GM18502 (cell line): ENCODE data around the gene PRRC2B.
A peak's percentile ranks its signal among the peaks of the same experiment; 100 is the strongest.
"Not testable (repeated sequence)": the region's sequence is repeated elsewhere in the genome, so short reads cannot be mapped to it uniquely, and the experiment has no call there.

Experiments used
- ATAC-seq: cut with Tn5 transposase; IDR thresholded peaks from one replicate; pipeline ENCODE4 v1.9.1; 2021; ENCODE audit warnings: mild to moderate bottlenecking; ENCODE audit not compliant: unreplicated experiment, poor library complexity

Gene PRRC2B

DNA sequence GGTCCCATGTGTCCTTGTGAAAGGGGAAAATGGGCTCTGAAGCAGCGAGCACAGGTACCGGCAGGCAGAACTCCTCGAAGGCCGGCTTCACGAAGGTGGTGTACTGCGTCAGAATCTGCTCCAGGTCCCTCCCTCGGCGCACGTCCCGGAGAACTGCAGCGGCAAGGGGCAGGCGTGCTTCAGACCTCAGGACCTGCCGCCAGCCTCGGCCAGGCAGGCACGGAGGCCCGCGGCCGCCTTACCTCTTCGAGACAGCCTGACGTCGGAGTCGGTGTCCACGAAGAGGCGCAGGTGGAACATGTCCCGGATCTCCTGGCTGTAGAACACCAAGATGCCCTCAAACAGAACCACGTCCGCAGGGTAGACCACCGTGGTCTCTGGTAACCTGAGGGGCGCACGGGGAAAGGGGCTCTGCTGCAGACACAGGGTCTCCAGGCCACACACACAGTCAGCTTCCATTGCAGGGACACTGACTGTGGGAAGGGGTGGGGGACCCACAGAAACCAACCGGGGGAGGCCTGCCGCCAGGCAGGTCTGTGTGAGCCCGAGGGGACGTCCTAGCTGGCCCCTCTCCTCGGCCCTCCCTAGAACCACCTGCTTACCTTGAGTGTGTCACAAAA lies 135.1 kb downstream of the PRRC2B start:
- ATAC-seq: no peak

- no peak for ATAC-seq
These were observed 136.0 kb downstream of the PRRC2B start for GRCh38 chr9:131529597-131530545.

- peak; percentile 5 for ATAC-seq
These were observed 136.6 kb downstream of the PRRC2B start for GRCh38 chr9:131530546-131530919.

- peak; percentile 89 for ATAC-seq
These were observed 137.3 kb downstream of the PRRC2B start, which contains the start of gene UCK1 for GRCh38 chr9:131530920-131531832. Gene UCK1 (minus strand): TSS chr9:131531263. CDS start chr9:131531174, 89 bp downstream.

DNA sequence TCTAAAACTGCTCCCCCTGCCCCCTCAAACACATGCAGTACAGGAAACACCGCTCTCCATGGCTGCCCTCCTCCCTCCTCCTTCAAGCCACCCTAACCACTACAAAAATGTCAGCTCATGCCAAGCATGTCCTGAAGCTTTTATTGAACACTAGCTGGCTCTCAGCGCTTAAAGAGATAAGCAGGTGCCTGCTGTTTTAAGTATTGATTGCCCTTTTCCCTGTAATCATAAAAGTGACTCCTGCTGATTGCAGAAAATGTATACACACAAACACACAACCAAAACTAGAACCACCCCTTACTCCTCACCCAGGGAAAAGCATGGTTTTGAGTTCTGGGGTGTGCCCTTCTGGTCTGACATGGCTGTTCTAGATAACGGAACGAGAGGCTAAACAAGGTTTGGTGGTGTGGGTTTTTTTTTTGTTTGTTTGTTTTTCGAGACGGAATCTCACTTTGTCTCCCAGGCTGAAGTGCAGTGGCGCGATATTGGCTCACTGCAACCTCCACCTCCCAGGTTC lies 140.9 kb downstream of the PRRC2B start:
- ATAC-seq: no peak

DNA sequence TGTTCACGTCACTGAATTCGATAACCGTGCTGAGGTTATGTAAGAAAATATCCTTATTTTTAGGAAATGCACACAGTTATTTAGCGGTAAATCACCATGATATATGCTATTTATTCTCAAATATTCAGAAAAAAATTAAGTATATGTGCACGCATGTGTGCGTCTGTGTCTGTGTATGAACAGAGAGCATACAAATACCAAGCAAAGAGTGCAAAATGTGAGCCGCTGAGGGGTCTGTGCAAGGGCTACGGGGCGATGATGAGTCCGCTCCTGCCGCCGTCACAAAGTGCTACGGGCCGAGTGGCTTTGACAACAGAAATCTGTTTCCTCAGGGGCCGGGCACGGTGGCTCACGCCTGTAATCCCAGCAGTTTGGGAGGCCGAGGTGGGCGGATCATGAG lies 144.1 kb downstream of the PRRC2B start:
- ATAC-seq: no peak

DNA sequence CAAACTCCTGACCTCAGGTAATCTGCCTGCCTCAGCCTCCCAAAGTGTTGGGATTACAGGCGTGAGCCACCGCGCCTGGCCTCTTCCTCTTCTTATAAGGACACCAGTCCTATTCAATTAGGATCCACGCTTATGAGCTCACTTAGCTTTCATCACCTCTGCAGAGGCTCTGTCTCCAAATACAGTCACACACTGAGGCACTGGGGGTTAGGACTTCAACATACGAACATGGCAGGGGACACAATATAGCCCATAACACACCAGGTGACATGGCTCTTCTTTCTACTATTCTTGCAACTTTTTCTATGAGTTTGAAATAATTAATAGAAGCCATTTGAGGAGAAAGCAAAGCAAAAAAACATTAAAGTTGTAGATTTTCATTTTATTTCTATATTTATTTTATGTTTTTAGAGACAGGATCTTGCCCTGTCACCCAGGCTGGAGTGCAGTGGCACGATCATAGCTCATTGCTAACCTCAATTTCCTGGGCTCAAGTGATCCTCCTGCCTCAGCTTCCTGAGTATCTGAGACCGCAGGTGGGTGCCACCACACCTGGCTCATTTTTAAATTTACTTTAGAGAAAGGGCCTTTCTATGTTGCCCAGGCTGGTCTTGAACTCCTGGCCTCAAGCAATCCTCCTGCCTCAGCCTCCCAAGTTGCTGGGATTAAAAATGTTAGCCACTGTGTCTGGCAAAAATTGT lies 145.5 kb downstream of the PRRC2B start:
- no peak for ATAC-seq

- no peak for ATAC-seq
These were observed 149.3 kb downstream of the PRRC2B start for GRCh38 chr9:131543141-131543540.

DNA sequence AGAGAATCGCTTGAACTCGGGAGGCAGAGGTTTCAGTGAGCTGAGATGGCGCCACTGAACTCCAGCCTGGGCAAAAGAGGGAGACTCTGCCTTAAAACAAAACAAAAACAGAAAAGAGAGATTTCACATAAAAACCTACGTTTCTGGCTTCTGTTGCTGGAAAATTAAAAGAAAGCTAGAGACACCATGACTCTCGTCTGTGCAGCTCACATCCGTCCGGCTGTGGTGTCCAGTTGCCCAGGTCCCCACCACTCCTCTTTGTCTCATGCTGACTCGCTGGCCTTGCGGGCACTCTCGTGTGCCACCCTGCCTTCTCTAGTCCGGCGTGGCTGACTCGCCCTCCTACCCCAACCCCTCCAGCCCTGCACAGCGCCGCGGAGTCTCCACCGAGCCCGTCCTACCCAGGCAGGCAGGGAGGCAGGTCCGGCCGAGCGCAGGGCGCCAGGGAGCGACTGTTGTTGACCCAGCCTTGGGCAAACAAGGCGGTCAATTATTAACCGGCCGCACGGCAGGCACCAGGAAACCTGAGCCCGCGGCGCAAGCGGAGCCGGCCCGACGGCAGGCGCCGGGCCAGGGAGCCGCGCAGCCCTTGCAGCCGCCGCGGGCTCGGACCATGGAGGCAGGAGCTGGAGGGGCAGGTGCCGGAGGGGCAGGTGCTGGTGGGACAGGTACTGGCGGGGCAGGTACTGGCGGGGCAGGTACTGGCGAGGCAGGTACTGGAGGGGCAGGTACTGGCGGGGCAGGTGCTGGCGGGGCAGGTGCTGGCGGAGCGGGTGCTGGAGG lies 151.3 kb downstream of the PRRC2B start, which contains the start of gene PRRT1B:
TSS of gene PRRT1B (plus strand) at position 521 of the 783 bp plus-strand sequence. CDS start at position 614, 93 bp downstream.
- no peak for ATAC-seq

- ATAC-seq: no peak
These were observed 152.0 kb downstream of the PRRC2B start for GRCh38 chr9:131545786-131546335.

DNA sequence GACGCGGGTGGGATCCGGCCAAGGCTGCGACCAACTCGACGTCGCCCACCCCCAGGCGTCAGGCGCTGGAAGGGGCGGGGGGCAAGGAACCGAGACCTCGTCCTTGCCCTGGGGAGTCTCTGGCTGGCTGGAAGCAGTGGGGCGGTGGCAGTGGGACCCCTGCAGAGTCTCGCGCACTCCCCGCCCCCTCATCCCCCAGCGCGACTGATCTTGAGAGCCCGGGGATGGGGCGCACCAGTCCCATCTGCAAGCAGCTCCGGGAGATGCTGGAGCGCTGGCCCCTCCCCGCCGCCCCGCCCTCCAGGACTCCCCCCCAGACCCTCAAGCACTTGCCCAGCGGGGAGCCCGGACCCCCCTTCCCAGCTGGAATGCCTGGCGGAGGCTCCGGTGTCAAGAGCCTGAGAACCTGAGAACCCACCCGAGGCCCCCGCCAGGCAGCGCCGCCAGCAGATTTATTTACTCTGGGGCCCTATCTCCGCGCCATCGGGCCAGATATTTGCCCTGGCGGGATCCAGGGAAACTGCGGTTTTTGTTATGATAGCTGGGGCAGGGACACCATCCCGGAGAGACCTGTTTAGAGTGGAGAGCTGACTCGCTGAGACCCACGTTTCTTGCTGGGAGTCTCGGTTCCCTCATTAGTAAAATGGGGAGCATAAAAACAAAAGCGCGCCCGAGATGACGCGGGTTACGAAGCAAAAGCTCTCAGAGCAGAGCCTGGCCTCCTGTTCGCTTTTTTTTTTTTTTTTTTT lies 152.6 kb downstream of the PRRC2B start:
- no peak for ATAC-seq

GRCh38 chr9:131549186-131549585 lies 155.3 kb downstream of the PRRC2B start:
- ATAC-seq: not testable (repeated sequence)
